Activated CD4-positive, alpha-beta T cell treated with anti-CD3 and anti-CD28 coated beads, Interleukin-2, amount 10 ng/mL, durations not matched to agents 24 days and 14 days (primary cell): ENCODE data around the gene GABRB1. TPM values are rescaled to one million over a fixed set of nuclear protein-coding genes. Genes with fewer than 3 reads are reported as not detected.

Experiments used
- DNase-seq: peaks from one replicate; pipeline ENCODE4 v3.0.0; 2022
- H3K27ac Mint-ChIP-seq: one replicate; pipeline ENCODE4 v1.8.0; 2022; ENCODE audit warnings: mild to moderate bottlenecking, mixed read lengths
- H3K27me3 Mint-ChIP-seq: one replicate; pipeline ENCODE4 v1.8.0; 2022; ENCODE audit warnings: mixed read lengths
- H3K36me3 Mint-ChIP-seq: one replicate; pipeline ENCODE4 v1.8.0; 2022; ENCODE audit warnings: low read depth, mild to moderate bottlenecking, mixed read lengths
- H3K4me1 Mint-ChIP-seq: one replicate; pipeline ENCODE4 v1.8.0; 2021; ENCODE audit warnings: mixed read lengths
- H3K4me3 Mint-ChIP-seq: one replicate; pipeline ENCODE4 v1.8.0; 2022; ENCODE audit warnings: mild to moderate bottlenecking, moderate library complexity, mixed read lengths
- H3K9me3 Mint-ChIP-seq: one replicate; pipeline ENCODE4 v1.8.0; 2021; ENCODE audit warnings: mixed read lengths
- intact Hi-C: fragments of 100-400 bp; cut with micrococcal nuclease; formaldehyde crosslinking; loops from one replicate; pipeline ENCODE4 v1.15.1; 2023
- total RNA-seq: library from RNA; stranded (reverse); gene quantifications from 2 replicates; pipeline ENCODE4 v1.2.3, GENCODE V29; 2022

Gene GABRB1
- total RNA-seq, 1 donor from 2014 or later = not detected

DNA sequence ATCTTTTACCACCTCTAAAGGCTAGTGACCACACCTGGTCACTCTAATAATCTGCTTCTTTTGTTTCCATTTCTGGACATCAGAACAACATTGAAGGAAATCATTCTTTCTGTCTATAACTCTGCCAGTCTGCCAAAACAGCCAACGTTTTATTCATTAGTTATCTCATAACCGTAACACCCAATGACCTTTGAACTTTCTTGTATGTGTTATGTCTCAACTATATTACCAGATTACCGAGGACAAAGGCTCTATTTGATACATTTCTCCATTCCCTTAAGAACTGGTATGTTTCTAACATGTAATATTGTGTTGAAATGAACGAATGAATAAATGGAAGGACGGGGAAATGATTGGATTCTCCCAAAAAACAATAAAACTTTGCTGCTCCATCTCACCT, 152.7 kb downstream of the GABRB1 start:
- intact Hi-C loops = no loop called here
- no peak overlapping the region for H3K4me3 Mint-ChIP-seq
- no peaks in the 10 kb centered on the region for H3K9me3 Mint-ChIP-seq
- no peak for DNase-seq
- H3K36me3 Mint-ChIP-seq = no peaks in the 10 kb centered on the region
- H3K27me3 Mint-ChIP-seq = no peaks in the 10 kb centered on the region
- H3K27ac Mint-ChIP-seq = no peak overlapping the region
- H3K4me1 Mint-ChIP-seq = no peaks in the 10 kb centered on the region

DNA sequence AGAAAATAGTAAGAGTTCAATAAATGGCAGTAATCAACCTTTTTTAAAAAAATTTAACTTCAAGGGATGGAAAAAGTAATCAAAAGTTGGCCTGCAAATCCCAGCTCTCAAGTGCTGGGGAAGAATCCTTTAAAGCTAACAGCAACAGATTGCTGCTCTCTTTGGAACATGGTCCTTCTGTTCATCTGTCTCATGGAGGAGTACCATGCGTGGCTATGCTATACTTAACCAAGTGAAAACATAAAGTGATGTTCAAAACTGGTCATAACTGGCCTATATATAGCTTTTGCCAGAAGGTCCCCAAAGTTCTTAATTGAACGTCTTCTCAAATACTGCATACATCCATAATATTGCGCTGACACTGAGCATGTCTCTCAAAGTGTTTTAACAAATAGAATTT, 154.4 kb downstream of the GABRB1 start:
- Mint-ChIP-seq H3K9me3 (no peaks in the 10 kb centered on the region), H3K4me1 (no peaks in the 10 kb centered on the region), H3K36me3 (no peaks in the 10 kb centered on the region), H3K27ac (no peak overlapping the region), H3K27me3 (no peaks in the 10 kb centered on the region), H3K4me3 (no peak overlapping the region)
- intact Hi-C loops = no loop called here
- no peak for DNase-seq

DNA sequence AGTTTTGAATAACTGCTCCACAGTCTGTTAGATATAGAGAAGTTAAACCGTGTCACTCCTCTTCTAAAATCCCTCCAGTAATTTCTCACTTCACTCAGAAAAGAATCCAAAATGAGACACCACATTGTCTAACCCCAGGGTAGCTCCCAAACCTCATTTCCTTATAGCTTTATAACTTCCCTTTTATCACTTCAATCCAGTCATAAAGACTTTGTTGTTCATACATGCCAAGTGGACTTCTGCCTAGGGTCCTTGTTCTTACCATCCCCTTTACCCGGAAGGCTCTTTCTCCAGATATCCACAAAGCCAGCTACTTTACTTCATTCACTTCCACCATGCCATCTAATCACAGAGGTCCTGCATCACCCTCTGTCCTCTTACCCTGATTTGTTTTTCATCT, 156.2 kb downstream of the GABRB1 start:
- Mint-ChIP-seq H3K27ac (no peak overlapping the region), H3K4me3 (no peak overlapping the region), H3K9me3 (no peaks in the 10 kb centered on the region), H3K36me3 (no peaks in the 10 kb centered on the region), H3K27me3 (no peaks in the 10 kb centered on the region), H3K4me1 (no peaks in the 10 kb centered on the region)
- no peak for DNase-seq
- intact Hi-C loops = no loop called here

DNA sequence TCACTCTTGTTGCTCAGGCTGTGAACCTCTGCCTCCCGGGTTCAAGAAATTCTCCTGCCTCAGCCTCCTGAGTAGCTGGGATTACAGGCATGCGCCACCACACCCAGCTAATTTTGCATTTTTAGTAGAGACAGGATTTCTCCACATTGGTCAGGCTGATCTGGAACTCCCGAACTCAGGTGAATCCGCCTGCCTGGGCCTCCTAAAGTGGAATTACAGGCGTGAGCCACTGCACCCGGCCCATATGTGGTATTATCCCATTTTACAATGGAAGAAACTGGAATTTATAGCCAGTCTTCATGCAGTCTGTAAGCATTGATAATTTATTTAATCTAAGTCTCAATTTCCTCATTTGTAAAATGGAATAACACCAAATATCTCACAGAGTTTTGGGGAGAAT, 161.8 kb downstream of the GABRB1 start:
- no peak for DNase-seq
- no peaks in the 10 kb centered on the region for H3K4me1 Mint-ChIP-seq
- H3K9me3 Mint-ChIP-seq = no peaks in the 10 kb centered on the region
- no peak overlapping the region for H3K27ac Mint-ChIP-seq
- H3K36me3 Mint-ChIP-seq = no peaks in the 10 kb centered on the region
- intact Hi-C loops = no loop called here
- no peaks in the 10 kb centered on the region for H3K27me3 Mint-ChIP-seq
- H3K4me3 Mint-ChIP-seq = no peak overlapping the region

DNA sequence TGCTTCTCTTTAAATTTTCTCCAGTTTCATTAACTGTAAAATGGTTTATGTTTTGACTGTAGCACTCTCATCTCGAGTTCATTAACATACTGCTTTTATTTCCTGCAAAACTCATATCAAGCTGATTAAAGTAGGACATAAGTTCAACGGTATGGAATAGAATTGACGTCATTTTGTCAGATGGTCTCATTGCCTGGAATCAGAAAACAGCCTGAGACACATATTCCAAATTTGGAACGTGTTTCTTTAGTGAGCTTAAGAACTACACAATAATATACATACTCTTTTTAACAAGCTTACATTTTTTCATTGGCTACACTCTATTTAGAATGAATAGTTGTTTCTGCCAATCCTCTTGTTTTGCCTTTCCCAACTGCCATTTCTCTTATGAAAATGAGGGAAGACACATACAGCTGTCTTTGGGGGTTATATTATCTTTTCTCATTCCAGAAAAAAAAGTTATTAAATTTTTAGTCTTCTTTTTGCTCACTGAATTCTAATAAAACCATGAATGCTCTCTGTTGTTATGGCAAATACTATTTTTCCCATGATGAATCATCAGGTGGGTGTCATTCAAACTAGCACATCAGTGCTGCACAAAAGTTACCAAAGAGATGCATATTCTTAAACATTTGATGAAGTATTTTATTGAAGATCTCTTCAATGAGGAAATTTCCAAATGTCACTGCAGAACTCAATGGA, 162.8 kb downstream of the GABRB1 start:
- no peak overlapping the region for H3K27ac Mint-ChIP-seq
- H3K27me3 Mint-ChIP-seq = no peaks in the 10 kb centered on the region
- no peak overlapping the region for H3K4me3 Mint-ChIP-seq
- intact Hi-C loops = no loop called here
- no peaks in the 10 kb centered on the region for H3K4me1 Mint-ChIP-seq
- no peak for DNase-seq
- no peaks in the 10 kb centered on the region for H3K36me3 Mint-ChIP-seq
- no peaks in the 10 kb centered on the region for H3K9me3 Mint-ChIP-seq

DNA sequence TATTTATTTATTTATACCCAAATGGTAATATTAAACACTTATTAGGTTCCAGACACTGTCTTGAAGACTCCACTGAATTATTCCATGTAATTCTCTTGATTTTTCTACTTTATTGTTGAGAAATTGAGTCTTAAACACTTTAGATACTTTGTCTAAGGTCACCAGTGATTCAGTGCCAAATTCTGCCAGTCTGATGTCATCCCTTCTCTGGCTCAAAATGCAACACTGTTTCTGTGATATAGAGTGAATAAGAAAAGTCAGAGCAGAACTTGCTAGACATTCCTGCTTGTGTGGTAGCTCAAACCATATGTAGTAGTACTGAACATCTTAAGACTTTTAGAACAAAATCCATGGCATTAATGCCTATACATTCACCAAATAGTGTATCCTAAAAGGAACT, 164.3 kb downstream of the GABRB1 start:
- no peaks in the 10 kb centered on the region for H3K27me3 Mint-ChIP-seq
- H3K9me3 Mint-ChIP-seq = no peaks in the 10 kb centered on the region
- no peak overlapping the region for H3K27ac Mint-ChIP-seq
- H3K4me3 Mint-ChIP-seq = no peak overlapping the region
- intact Hi-C loops = no loop called here
- H3K36me3 Mint-ChIP-seq = no peaks in the 10 kb centered on the region
- DNase-seq = no peak
- no peaks in the 10 kb centered on the region for H3K4me1 Mint-ChIP-seq

DNA sequence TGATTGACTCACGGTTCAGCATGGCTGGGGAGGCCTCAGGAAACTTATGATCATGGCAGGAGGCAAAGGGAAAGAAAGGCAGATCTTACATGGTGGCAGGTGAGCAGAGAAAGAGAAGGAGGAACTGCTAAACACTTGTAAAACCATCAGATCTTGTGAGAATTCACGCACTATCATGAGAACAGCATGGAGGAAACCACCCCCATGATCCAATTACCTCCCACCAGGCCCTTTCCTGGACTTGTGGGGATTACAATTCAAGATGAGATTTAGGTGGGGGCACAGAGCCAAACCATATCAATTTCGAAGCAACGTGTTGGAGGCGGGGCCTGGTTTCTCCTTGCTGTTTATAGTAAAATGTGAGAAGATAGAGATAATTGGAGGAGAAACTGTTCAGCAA, 167.4 kb downstream of the GABRB1 start:
- Mint-ChIP-seq H3K36me3 (no peaks in the 10 kb centered on the region), H3K27ac (no peak overlapping the region), H3K4me3 (no peak overlapping the region), H3K4me1 (no peaks in the 10 kb centered on the region), H3K27me3 (no peaks in the 10 kb centered on the region), H3K9me3 (no peaks in the 10 kb centered on the region)
- intact Hi-C loops = no loop called here
- no peak for DNase-seq

DNA sequence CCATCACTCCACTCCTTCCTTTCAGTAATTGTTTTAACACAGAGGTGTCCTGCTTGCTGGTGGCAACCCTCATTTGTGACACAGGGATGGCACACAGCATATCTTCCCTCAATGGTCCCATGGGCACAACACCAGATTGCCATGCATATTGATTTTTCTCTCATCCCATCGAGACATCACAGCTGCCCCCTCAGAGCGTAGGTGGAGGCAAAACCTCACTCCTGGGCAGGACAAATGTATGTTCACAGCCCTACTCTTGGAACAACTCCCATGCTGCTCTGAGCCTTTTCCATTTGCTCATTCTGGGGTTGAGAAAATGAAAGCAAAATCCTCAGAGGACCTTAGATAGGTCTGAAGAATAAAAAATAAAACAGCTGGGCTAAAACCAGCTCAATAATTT, 172.2 kb downstream of the GABRB1 start:
- Mint-ChIP-seq H3K27me3 (no peaks in the 10 kb centered on the region), H3K4me3 (no peak overlapping the region), H3K36me3 (no peaks in the 10 kb centered on the region), H3K9me3 (no peaks in the 10 kb centered on the region), H3K4me1 (no peaks in the 10 kb centered on the region), H3K27ac (no peak overlapping the region)
- intact Hi-C loops = no loop called here
- no peak for DNase-seq

DNA sequence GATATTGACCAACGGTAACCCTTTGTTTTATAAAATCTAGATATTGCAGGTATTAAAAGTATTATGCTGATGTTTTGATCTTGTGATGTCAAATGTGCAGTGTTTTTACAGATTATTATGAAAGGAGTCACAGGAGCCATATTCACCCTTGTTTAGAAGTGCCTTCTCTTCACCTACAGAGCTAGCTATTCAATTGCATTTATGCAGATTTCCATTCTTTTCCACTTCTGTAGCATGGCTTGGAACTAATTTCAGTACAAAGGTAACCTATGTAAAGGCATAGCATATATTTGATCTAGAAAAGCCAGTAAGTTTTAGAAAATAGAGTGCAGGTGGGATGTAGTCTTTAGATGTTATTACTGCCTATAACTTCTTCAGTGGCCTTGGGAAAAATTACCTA, 176.2 kb downstream of the GABRB1 start:
- no peaks in the 10 kb centered on the region for H3K36me3 Mint-ChIP-seq
- H3K9me3 Mint-ChIP-seq = no peaks in the 10 kb centered on the region
- no peak overlapping the region for H3K27ac Mint-ChIP-seq
- intact Hi-C loops = no loop called here
- H3K27me3 Mint-ChIP-seq = no peaks in the 10 kb centered on the region
- H3K4me1 Mint-ChIP-seq = no peaks in the 10 kb centered on the region
- no peak overlapping the region for H3K4me3 Mint-ChIP-seq
- DNase-seq = no peak

DNA sequence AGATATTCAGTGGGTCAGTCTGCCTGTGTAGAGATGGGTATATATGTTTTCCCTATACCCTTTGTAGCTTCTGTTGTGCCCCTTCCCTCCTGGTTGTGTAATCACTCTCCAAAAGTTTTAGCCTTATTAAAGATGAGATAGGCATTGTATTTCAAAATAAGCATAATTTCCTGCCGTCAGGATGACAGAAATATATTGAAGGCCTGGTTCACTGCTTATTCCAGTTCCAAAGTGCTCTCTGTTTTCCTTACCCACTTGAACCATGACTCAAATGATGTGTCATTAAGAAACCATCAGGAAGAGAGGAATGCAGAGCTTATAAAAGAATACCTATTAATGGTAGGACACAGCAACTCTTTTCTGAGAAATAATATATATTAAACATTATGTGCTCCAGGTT, 178.5 kb downstream of the GABRB1 start:
- DNase-seq = no peak
- no peak overlapping the region for H3K4me3 Mint-ChIP-seq
- no peak overlapping the region for H3K27ac Mint-ChIP-seq
- H3K4me1 Mint-ChIP-seq = no peaks in the 10 kb centered on the region
- H3K36me3 Mint-ChIP-seq = no peaks in the 10 kb centered on the region
- no peaks in the 10 kb centered on the region for H3K9me3 Mint-ChIP-seq
- intact Hi-C loops = no loop called here
- no peaks in the 10 kb centered on the region for H3K27me3 Mint-ChIP-seq

DNA sequence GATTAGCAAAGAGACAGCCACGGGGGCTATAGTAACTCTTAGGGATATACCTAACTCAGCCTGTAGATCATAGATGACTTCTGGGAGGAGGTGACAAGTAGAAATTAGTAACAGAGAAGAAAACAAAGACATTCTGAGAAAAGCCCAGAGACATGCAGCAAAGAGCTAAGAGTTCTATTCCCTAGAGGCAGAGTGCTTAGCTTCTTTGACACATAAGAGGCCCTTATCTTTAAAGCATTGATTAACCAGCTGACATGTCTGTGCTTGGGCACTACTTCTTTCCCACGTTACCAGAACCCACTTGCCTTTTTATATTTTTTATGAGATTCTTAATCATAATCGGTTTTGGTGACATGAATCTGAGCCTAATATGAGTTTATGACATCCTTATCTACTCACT, 179.5 kb downstream of the GABRB1 start:
- no peak for DNase-seq
- no peaks in the 10 kb centered on the region for H3K27me3 Mint-ChIP-seq
- intact Hi-C loops = no loop called here
- H3K9me3 Mint-ChIP-seq = no peaks in the 10 kb centered on the region
- no peaks in the 10 kb centered on the region for H3K36me3 Mint-ChIP-seq
- H3K4me1 Mint-ChIP-seq = no peaks in the 10 kb centered on the region
- H3K4me3 Mint-ChIP-seq = no peak overlapping the region
- H3K27ac Mint-ChIP-seq = no peak overlapping the region

DNA sequence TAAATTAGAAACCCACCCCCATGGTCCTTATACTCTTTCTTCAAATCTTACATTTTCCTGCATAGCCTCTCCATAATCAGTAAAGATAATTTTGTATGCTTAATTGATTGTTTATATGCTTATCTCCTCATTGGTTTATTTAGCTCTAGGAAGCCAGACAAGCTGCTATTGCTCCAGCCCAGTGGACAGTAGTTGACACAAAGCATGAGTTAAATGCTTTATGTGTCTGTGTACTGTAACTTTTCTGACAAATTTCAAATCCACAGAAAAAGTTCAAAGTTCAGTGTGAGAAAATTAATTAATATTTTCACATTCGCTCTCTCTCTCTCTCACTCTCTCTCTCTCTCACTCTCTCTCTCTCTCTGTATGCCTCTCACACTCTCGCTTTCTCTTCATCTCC, 181.7 kb downstream of the GABRB1 start:
- no peak overlapping the region for H3K27ac Mint-ChIP-seq
- H3K4me3 Mint-ChIP-seq = no peak overlapping the region
- H3K4me1 Mint-ChIP-seq = no peaks in the 10 kb centered on the region

DNA sequence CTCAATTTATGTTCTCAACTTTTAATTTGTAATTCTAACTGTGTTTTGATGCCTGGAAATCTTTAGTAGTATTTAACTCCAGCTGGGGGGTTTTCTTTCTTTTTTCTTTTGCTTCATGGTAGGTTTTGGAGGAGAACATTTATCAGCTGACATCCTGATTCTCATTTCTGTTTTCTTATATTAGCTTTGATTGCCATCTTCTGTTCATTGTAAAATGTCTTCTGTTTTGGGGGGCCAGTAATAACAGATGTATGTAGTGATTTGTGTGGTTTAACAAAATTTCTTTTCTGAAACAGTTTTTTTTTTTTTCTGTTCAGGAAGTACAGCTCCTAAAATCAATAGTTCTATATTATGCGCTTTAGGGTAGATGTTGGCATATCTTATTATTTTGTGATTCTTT, 182.2 kb downstream of the GABRB1 start:
- H3K36me3 Mint-ChIP-seq = no peaks in the 10 kb centered on the region
- intact Hi-C loops = no loop called here
- no peaks in the 10 kb centered on the region for H3K27me3 Mint-ChIP-seq
- no peak overlapping the region for H3K4me3 Mint-ChIP-seq
- H3K4me1 Mint-ChIP-seq = no peaks in the 10 kb centered on the region
- no peak for DNase-seq
- H3K27ac Mint-ChIP-seq = no peak overlapping the region
- H3K9me3 Mint-ChIP-seq = no peaks in the 10 kb centered on the region

More for the DNA sequence above, 181.7 kb downstream of the GABRB1 start:
- Mint-ChIP-seq H3K9me3 (no peaks in the 10 kb centered on the region), H3K36me3 (no peaks in the 10 kb centered on the region), H3K27me3 (no peaks in the 10 kb centered on the region)
- no peak for DNase-seq
- intact Hi-C loops = no loop called here

DNA sequence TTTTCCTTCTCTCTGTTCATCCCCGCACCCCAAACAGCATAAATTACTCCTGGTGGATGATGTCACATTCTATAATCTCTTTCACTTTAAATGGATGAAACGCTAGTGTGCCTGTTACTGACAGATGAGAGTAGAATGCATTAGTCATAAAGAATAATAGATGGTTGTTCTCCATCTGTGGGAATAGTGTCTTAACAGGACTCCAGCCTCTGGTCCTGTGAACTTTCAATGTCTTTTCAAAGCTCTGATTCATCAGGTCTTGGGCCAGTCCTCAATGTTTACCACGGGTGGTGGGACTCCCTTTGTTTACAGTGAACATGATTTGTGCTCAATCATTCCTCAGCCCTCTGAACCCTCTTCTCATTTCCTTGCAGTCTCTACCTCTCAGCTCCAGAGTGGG, 182.6 kb downstream of the GABRB1 start:
- Mint-ChIP-seq H3K4me3 (no peak overlapping the region), H3K36me3 (no peaks in the 10 kb centered on the region), H3K4me1 (no peaks in the 10 kb centered on the region), H3K27ac (no peak overlapping the region), H3K9me3 (no peaks in the 10 kb centered on the region), H3K27me3 (no peaks in the 10 kb centered on the region)
- DNase-seq = no peak
- intact Hi-C loops = no loop called here

DNA sequence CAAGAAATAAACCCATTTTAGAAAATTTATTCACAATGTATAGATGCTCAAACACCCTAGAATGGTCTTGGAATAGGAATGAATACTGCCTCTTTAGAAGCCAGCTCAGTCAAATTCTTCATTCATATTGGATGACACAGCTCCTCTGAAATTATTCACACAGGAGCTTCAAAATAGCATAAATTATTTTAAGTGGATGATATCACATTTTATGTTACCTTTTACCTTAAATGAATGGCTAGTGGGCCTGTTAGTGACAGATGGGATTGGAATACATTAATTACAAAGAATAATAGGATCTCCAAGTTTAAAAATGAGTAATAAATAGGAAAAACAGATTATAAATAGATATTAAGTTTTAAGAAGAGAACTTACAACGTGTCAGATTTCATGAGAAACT, 184.4 kb downstream of the GABRB1 start:
- no peaks in the 10 kb centered on the region for H3K9me3 Mint-ChIP-seq
- intact Hi-C loops = no loop called here
- no peak for DNase-seq
- no peak overlapping the region for H3K4me3 Mint-ChIP-seq
- H3K27ac Mint-ChIP-seq = no peak overlapping the region
- no peaks in the 10 kb centered on the region for H3K4me1 Mint-ChIP-seq
- no peaks in the 10 kb centered on the region for H3K27me3 Mint-ChIP-seq
- no peaks in the 10 kb centered on the region for H3K36me3 Mint-ChIP-seq
